K562 (cell line): Measurements from ENCODE around the gene ERGIC1. TPM values are rescaled to one million over a fixed set of nuclear protein-coding genes. Genes with fewer than 3 reads are reported as not detected.

Experiments
- ATAC-seq: fragments of 200-7000 bp; cut with Tn5 transposase; 3 replicates; pipeline ENCODE4 v1.9.1; 2020; ENCODE audit warnings: moderate library complexity
- BruUV-seq: library from RNA; stranded (reverse); fragments of 400-500 nt; replicated peaks from 2 replicates; lab custom pipeline; 2021; lab: Mats Ljungman, UMichigan
- CTCF ChIA-PET: fragments of 300-600 bp; formaldehyde crosslinking; extraction: SDS; loops from one replicate; lab custom pipeline; 2021; ENCODE audit warnings: low intra/inter-chr PET ratio; lab: Yijun Ruan, JAX
- POLR2A ChIA-PET: fragments of 300-600, 350-650 bp; sonication (Branson Sonifier 250); formaldehyde crosslinking; extraction: SDS; loops from one replicate; lab custom pipeline; 2021; ENCODE audit warnings: antibody characterized with exemption, inconsistent platforms; lab: Yijun Ruan, JAX
- DNase-seq, 4 experiments: peaks; one replicate each; pipeline versions ENCODE4 v3.0.0 to v3.0.0-alpha.2; 2011 to 2018; ENCODE audit warnings: low spot score in 3 of 4, mixed read lengths in 3 of 4; ENCODE audit errors: extremely low read depth in 1 of 4
- FAIRE-seq: peaks from 2 replicates; lab custom pipeline; 2011; peaks lifted over from hg19 to GRCh38; lab: Jason Lieb, UNC
- H2AFZ ChIP-seq: 2 replicates; pipeline ENCODE4 v1.6.0; 2011; ENCODE audit warnings: low read depth, low read length, control low read depth, inconsistent platforms
- H3K27ac ChIP-seq: fragments of 200-600 bp; 3 replicates; pipeline ENCODE4 v1.8.0; 2011; ENCODE audit warnings: low read depth, mild to moderate bottlenecking, control low read depth, inconsistent platforms, low read length, moderate library complexity, mixed read lengths; ENCODE audit errors: extremely low read depth
- H3K27me3 ChIP-seq, 2 experiments: fragments of 300-600 bp in 1 of 2; 2 replicates in 1 of 2; 3 replicates in 1 of 2; pipeline versions ENCODE4 v1.6.0 to v1.8.0; 2011; ENCODE audit warnings: inconsistent platforms in 2 of 2, low read length in 2 of 2, mild to moderate bottlenecking in 1 of 2, mixed read lengths in 1 of 2, moderate library complexity in 1 of 2; ENCODE audit not compliant: control insufficient read depth in 2 of 2, insufficient read depth in 2 of 2
- H3K36me3 ChIP-seq: fragments of 300-600 bp; 3 replicates; pipeline ENCODE4 v1.8.0; 2011; ENCODE audit warnings: mild to moderate bottlenecking, low read length, inconsistent platforms; ENCODE audit not compliant: control insufficient read depth, insufficient read depth
- H3K4me1 ChIP-seq, 2 experiments: fragments of 200-600 bp in 1 of 2; replicated peaks in 1 of 2; 2 replicates in 1 of 2; 3 replicates in 1 of 2; pipeline versions ENCODE4 v1.5.1 to v1.8.0; 2011; ENCODE audit warnings: inconsistent platforms in 2 of 2, low read length in 2 of 2, mild to moderate bottlenecking in 1 of 2, mixed read lengths in 1 of 2, moderate library complexity in 1 of 2; ENCODE audit not compliant: control insufficient read depth in 2 of 2, insufficient read depth in 2 of 2
- H3K4me2 ChIP-seq: 2 replicates; pipeline ENCODE4 v1.6.1; 2011; ENCODE audit warnings: low read length, control low read depth, inconsistent platforms, mixed read lengths; ENCODE audit not compliant: insufficient read depth
- H3K4me3 ChIP-seq: fragments of 200-600 bp; sonication (generic), shearing (Covaris generic); 2 replicates; pipeline ENCODE4 v1.5.1; 2016; ENCODE audit warnings: control low read depth, inconsistent platforms
- H3K79me2 ChIP-seq: fragments of 200-600 bp; 3 replicates; pipeline ENCODE4 v1.8.0; 2011; ENCODE audit warnings: low read length, inconsistent platforms; ENCODE audit not compliant: control insufficient read depth, insufficient read depth
- H3K9ac ChIP-seq, 2 experiments: 2 replicates each; pipeline versions ENCODE4 v1.6.0 to v1.6.1; 2011; ENCODE audit warnings: low read depth in 2 of 2, low read length in 2 of 2, control low read depth in 1 of 2, inconsistent platforms in 1 of 2, mild to moderate bottlenecking in 1 of 2, mixed read lengths in 1 of 2; ENCODE audit not compliant: insufficient read depth in 1 of 2
- H3K9me1 ChIP-seq: one replicate; pipeline ENCODE4 v1.6.0; 2011; ENCODE audit warnings: inconsistent platforms, mild to moderate bottlenecking, low read length, moderate library complexity; ENCODE audit not compliant: control insufficient read depth, insufficient read depth
- H3K9me3 ChIP-seq: replicated peaks from 2 replicates; pipeline ENCODE4 v1.5.1; 2011; ENCODE audit warnings: low read depth, low read length, inconsistent platforms; ENCODE audit not compliant: control insufficient read depth, insufficient read depth
- H4K20me1 ChIP-seq: replicated peaks from 2 replicates; pipeline ENCODE4 v1.6.1; 2011; ENCODE audit warnings: low read length, inconsistent platforms, mixed read lengths; ENCODE audit not compliant: control insufficient read depth, insufficient read depth
- BRCA1 ChIP-seq, 2 experiments: fragments of 450-650 bp in 1 of 2; sonication (generic) in 1 of 2; formaldehyde crosslinking in 1 of 2; IDR thresholded peaks; 2 replicates each; pipeline versions ENCODE4 v1.5.0 to v1.6.1; 2017 to 2020; ENCODE audit warnings: mild to moderate bottlenecking in 1 of 2, missing genetic modification reagents in 1 of 2
- BRD4 ChIP-seq: fragments of 200-600 bp; sonication (generic); IDR thresholded peaks from 2 replicates; pipeline ENCODE4 v1.6.1; 2017; ENCODE audit warnings: inconsistent platforms
- HDAC6 ChIP-seq: IDR thresholded peaks from 2 replicates; pipeline ENCODE4 v1.6.1; 2012; ENCODE audit warnings: low read depth, mild to moderate bottlenecking, control low read depth, inconsistent platforms, low read length, moderate library complexity
- TAL1 ChIP-seq: fragments of 450-650 bp; IDR thresholded peaks from 2 replicates; pipeline ENCODE4 v1.6.1; 2016; ENCODE audit warnings: mild to moderate bottlenecking
- ZBTB17 ChIP-seq: fragments of 450-650 bp; formaldehyde crosslinking; IDR thresholded peaks from 2 replicates; pipeline ENCODE4 v1.4.0; 2020; ENCODE audit warnings: mild to moderate bottlenecking
- ZNF717 ChIP-seq: fragments of 250-450 bp; sonication (Bioruptor Pico); IDR thresholded peaks from 2 replicates; pipeline ENCODE4 v1.5.0; 2021
- WGBS: fragments of 100-300 bp; shearing (Covaris generic); methylation state at CpG from one replicate; pipeline ENCODE4 v1.1.6; 2016; ENCODE audit warnings: low coverage, mixed read lengths; ENCODE audit not compliant: insufficient coverage; ENCODE audit errors: missing lambda C conversion rate; 5-methylcytosine and 5-hydroxymethylcytosine counted together
- in situ Hi-C: fragments of 300-500 bp; cut with MboI; formaldehyde crosslinking; loops from 4 replicates; pipeline ENCODE4 v1.15.0; 2018; ENCODE audit warnings: inconsistent platforms, mixed read lengths
- intact Hi-C: fragments of 100-400 bp; cut with micrococcal nuclease; formaldehyde crosslinking; loops from 2 replicates; pipeline ENCODE4 v1.14.2; 2022
- polyA plus RNA-seq, 8 experiments: library from polyadenylated mRNA; depleted of rRNA in 4 of 8; stranded (reverse) in 5 of 8; unstranded in 3 of 8; fragments of >200 nt; fragmentation: Nextera tagmentation in 2 of 8; fragmentation: Illumina TruSeq in 1 of 8; extraction: Ambion mirVana in 2 of 8; extraction: Trizol in 1 of 8; gene quantifications; 2 replicates each; pipeline versions ENCODE4 v1.2.1 to v1.2.3, GENCODE V29; 2011 to 2014; ENCODE audit warnings: inconsistent platforms in 1 of 8, missing spikeins in 1 of 8
- total RNA-seq, 7 experiments: library from RNA; depleted of rRNA in 6 of 7; stranded (reverse); fragments of >200 nt in 6 of 7; fragmentation: Illumina TruSeq in 2 of 7; extraction: Trizol in 2 of 7; gene quantifications; 2 replicates each; pipeline versions ENCODE4 v1.2.1 to v1.2.3, GENCODE V29; 2011 to 2021; ENCODE audit warnings: low replicate concordance in 1 of 7
- TF ChIP-seq, protein P1 (sequence below): fragments of 450-650 bp; formaldehyde crosslinking; IDR thresholded peaks from 2 replicates; pipeline ENCODE4 v1.4.0; 2020; ENCODE audit warnings: mild to moderate bottlenecking, mixed read lengths
- TF ChIP-seq, protein P2 (sequence below): fragments of 450-650 bp; formaldehyde crosslinking; IDR thresholded peaks from 2 replicates; pipeline ENCODE4 v1.4.0; 2022; ENCODE audit warnings: missing genetic modification characterization
- TF ChIP-seq, protein P3 (sequence below): fragments of 250-450 bp; sonication (Bioruptor Pico); IDR thresholded peaks from 2 replicates; pipeline ENCODE4 v1.4.0; 2020
- TF ChIP-seq, protein P4 (sequence below): sonication (generic); formaldehyde crosslinking; IDR thresholded peaks from 2 replicates; pipeline ENCODE4 v1.8.1; 2022; ENCODE audit warnings: missing genetic modification reagents

Gene ERGIC1
- total and polyA plus RNA-seq, 9 of the 15 experiments (the other 6 are each of a cell fraction or from before 2014, with no cell fraction given): 5.5 to 68.4 (median 36.4) TPM

DNA sequence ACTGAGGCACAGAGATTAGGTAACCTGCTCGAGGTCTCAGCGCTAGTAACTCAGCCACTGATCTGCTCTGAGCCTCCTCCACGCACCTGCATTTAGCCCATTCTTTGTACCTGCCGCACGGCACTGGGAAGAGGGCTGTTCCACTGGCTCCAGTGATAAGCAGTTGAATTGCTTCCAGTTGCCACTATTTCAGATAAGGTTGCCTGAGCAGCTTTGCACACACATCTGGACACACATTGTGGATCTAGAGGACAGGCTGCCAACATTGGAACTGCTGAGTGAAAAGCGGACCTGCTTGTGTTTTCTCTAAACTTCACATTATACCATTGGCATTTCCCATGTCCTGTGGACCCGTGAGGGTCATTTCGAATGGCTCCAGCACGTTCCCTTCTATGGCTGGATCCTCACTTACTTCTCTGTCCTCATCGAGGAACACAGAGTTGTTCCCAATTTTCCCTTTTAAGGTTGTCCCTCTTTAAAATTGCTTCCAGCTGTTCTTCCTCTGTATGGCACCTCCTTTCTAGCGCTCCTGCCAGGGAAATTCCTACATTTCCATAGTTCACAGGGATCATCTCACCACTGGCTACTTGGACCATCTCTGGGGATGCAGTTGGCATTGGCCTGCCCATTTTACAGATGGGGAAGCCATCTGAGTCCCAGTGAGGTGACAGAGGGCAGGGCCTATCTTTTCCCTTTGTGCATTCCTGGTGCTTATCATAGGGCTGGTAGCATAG is 79.2 kb downstream of the ERGIC1 start:
- H3K27me3 ChIP-seq: no peaks in the 10 kb centered on the region
- ATAC-seq (no peak), FAIRE-seq (no peak), DNase-seq (no peak)
- intact Hi-C loops (no loop called here), in situ Hi-C loops (no loop called here)
- H3K9me3 ChIP-seq: no peaks in the 10 kb centered on the region
- no peak overlapping the region for H3K27ac ChIP-seq
- H3K4me3 ChIP-seq: no peak overlapping the region
- H4K20me1 ChIP-seq: no peaks in the 10 kb centered on the region
- H3K9me1 ChIP-seq: no peaks in the 10 kb centered on the region
- no peaks in the 10 kb centered on the region for H3K4me1 ChIP-seq
- no peak overlapping the region for H2AFZ ChIP-seq
- ChIA-PET POLR2A (interaction anchor here (0.9 kb wide), 1 partner anchor 19 kb away, joined by 3 read pairs; no protein-coding TSS in a partner anchor), CTCF (no interaction called here)
- WGBS: 81% methylated on average over 11 of the region's 11 CpGs
- no peaks in the 10 kb centered on the region for H3K79me2 ChIP-seq
- no peak overlapping the region for H3K9ac ChIP-seq
- BruUV-seq: no TSS peak
- H3K36me3 ChIP-seq: peaks cover 45% of the 10 kb centered on the region; the same call in 1 of the 3 replicates
- no peak overlapping the region for H3K4me2 ChIP-seq
- TF ChIP-seq, protein P1, sequence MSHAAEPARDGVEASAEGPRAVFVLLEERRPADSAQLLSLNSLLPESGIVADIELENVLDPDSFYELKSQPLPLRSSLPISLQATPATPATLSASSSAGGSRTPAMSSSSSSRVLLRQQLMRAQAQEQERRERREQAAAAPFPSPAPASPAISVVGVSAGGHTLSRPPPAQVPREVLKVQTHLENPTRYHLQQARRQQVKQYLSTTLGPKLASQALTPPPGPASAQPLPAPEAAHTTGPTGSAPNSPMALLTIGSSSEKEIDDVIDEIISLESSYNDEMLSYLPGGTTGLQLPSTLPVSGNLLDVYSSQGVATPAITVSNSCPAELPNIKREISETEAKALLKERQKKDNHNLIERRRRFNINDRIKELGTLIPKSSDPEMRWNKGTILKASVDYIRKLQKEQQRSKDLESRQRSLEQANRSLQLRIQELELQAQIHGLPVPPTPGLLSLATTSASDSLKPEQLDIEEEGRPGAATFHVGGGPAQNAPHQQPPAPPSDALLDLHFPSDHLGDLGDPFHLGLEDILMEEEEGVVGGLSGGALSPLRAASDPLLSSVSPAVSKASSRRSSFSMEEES: no peak
- TF ChIP-seq HDAC6: no peak
- TF ChIP-seq ZNF717 (CRISPR knock-in tag): no peak
- TF ChIP-seq, protein P2, sequence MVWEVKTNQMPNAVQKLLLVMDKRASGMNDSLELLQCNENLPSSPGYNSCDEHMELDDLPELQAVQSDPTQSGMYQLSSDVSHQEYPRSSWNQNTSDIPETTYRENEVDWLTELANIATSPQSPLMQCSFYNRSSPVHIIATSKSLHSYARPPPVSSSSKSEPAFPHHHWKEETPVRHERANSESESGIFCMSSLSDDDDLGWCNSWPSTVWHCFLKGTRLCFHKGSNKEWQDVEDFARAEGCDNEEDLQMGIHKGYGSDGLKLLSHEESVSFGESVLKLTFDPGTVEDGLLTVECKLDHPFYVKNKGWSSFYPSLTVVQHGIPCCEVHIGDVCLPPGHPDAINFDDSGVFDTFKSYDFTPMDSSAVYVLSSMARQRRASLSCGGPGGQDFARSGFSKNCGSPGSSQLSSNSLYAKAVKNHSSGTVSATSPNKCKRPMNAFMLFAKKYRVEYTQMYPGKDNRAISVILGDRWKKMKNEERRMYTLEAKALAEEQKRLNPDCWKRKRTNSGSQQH (CRISPR knock-in tag): no peak
- TF ChIP-seq BRD4: no peak
- no peak for TF ChIP-seq TAL1
- TF ChIP-seq, protein P3, sequence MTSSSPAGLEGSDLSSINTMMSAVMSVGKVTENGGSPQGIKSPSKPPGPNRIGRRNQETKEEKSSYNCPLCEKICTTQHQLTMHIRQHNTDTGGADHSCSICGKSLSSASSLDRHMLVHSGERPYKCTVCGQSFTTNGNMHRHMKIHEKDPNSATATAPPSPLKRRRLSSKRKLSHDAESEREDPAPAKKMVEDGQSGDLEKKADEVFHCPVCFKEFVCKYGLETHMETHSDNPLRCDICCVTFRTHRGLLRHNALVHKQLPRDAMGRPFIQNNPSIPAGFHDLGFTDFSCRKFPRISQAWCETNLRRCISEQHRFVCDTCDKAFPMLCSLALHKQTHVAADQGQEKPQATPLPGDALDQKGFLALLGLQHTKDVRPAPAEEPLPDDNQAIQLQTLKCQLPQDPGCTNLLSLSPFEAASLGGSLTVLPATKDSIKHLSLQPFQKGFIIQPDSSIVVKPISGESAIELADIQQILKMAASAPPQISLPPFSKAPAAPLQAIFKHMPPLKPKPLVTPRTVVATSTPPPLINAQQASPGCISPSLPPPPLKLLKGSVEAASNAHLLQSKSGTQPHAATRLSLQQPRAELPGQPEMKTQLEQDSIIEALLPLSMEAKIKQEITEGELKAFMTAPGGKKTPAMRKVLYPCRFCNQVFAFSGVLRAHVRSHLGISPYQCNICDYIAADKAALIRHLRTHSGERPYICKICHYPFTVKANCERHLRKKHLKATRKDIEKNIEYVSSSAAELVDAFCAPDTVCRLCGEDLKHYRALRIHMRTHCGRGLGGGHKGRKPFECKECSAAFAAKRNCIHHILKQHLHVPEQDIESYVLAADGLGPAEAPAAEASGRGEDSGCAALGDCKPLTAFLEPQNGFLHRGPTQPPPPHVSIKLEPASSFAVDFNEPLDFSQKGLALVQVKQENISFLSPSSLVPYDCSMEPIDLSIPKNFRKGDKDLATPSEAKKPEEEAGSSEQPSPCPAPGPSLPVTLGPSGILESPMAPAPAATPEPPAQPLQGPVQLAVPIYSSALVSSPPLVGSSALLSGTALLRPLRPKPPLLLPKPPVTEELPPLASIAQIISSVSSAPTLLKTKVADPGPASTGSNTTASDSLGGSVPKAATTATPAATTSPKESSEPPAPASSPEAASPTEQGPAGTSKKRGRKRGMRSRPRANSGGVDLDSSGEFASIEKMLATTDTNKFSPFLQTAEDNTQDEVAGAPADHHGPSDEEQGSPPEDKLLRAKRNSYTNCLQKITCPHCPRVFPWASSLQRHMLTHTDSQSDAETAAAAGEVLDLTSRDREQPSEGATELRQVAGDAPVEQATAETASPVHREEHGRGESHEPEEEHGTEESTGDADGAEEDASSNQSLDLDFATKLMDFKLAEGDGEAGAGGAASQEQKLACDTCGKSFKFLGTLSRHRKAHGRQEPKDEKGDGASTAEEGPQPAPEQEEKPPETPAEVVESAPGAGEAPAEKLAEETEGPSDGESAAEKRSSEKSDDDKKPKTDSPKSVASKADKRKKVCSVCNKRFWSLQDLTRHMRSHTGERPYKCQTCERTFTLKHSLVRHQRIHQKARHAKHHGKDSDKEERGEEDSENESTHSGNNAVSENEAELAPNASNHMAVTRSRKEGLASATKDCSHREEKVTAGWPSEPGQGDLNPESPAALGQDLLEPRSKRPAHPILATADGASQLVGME (CRISPR knock-in tag): no peak
- TF ChIP-seq ZBTB17 (CRISPR knock-in tag): no peak
- TF ChIP-seq, protein P4, sequence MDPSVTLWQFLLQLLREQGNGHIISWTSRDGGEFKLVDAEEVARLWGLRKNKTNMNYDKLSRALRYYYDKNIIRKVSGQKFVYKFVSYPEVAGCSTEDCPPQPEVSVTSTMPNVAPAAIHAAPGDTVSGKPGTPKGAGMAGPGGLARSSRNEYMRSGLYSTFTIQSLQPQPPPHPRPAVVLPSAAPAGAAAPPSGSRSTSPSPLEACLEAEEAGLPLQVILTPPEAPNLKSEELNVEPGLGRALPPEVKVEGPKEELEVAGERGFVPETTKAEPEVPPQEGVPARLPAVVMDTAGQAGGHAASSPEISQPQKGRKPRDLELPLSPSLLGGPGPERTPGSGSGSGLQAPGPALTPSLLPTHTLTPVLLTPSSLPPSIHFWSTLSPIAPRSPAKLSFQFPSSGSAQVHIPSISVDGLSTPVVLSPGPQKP (CRISPR knock-in tag): no peak
- no peak for TF ChIP-seq BRCA1 (IDR thresholded peaks at IDR 0.05)
- TF ChIP-seq BRCA1 (CRISPR knock-in tag; IDR thresholded peaks at IDR 0.05): no peak
